NCI-H82 treated with DMSO at 0.1 percent for 48 hours (cell line): ENCODE data around the gene LGALS8.
"Not testable (repeated sequence)": the region's sequence is repeated elsewhere in the genome, so short reads cannot be mapped to it uniquely, and the experiment has no call there.

Experiments used
- DNase-seq: peaks from one replicate; lab custom pipeline; 2025; ENCODE audit not compliant: unreplicated experiment; lab: John Stamatoyannopoulos, UW

LGALS8 gene

DNA sequence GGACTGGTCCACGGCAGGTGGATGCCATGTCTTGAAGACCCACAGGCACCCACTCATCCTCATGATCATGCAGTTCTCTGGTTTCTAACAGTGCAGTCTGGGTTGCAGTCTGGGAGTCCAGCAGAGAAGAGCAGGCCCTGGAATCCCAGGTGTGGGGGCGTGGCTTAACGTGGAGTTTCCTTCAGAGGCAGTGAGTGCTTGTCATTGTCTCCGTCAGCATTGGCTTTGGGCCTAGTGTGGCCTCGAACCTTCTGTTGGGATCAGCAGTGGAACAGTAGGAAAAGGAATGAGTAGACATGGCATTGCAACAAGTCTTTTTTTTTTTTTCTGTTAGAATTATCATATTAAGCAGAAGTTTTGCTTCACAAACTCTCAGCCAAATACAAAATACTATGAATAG, 12.8 kb downstream of the LGALS8 start:
- no peak for DNase-seq

GRCh38 chr1:236540813-236541465, 17.2 kb downstream of the LGALS8 start:
- no peak for DNase-seq

GRCh38 chr1:236541710-236542109, 17.9 kb downstream of the LGALS8 start:
- DNase-seq = no peak

DNA sequence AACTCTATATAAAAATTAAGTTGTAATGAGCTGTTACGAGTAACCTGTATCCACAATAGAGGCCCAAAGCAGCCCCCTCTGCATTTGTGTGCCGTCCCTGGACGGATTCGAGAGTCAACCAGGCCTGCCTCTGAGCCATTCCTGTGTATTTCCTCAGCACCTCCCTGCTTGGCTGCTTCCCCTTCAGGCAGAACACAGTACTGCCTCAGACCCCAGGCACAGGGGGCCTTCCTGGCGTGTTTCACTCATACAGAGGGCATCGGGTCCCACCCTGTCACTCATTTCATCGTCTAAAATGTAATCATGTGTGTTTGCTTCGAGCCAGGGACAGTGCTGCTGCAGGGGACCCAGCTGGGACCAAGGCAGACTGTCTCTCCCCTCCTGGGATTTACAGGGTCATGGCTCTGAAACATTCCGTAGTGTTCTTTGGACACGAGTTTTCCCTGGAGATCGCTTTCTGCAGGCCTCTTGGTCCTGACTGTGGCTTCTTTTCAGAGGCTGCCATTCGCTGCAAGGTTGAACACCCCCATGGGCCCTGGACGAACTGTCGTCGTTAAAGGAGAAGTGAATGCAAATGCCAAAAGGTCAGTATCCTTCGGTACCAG, 19.4 kb downstream of the LGALS8 start:
- DNase-seq = no peak

- no peak for DNase-seq
These were observed 21.9 kb downstream of the LGALS8 start for GRCh38 chr1:236545621-236546169.

DNA sequence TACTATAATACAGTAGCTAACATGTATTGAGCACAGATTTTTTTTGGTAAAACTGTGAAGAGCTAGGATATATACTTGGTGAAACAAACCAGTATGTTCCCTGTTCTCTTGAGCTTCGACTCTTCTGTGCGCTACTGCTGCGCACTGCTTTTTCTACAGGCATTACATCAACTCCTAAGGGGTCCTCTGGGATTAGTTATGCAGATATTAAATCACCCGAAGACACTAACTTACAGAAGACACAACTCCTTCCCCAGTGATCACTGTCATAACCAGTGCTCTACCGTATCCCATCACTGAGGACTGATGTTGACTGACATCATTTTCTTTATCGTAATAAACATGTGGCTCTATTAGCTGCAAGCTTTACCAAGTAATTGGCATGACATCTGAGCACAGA, 24.7 kb downstream of the LGALS8 start:
- DNase-seq = no peak

GRCh38 chr1:236550961-236551851, 27.4 kb downstream of the LGALS8 start:
- DNase-seq = no peak

GRCh38 chr1:236552096-236552495, 28.3 kb downstream of the LGALS8 start:
- DNase-seq = no peak

DNA sequence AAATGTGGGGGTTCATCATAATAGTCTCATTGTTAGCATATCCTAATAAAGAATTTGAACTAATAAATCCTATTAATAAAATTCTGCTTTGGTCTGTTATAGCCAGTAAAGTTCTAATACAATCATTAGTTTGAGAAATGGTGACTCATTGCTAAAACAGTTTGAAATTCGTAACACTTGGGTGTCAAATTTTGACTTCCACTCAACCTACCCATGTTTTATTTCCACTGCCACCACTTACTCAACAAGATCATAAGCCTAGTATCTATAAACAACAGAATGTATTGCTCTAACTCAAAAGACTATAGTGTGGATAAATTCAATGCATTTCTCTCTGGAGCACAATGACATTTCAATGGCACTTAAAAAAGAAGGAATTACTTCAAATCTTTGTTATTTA, 29.1 kb downstream of the LGALS8 start:
- no peak for DNase-seq

DNA sequence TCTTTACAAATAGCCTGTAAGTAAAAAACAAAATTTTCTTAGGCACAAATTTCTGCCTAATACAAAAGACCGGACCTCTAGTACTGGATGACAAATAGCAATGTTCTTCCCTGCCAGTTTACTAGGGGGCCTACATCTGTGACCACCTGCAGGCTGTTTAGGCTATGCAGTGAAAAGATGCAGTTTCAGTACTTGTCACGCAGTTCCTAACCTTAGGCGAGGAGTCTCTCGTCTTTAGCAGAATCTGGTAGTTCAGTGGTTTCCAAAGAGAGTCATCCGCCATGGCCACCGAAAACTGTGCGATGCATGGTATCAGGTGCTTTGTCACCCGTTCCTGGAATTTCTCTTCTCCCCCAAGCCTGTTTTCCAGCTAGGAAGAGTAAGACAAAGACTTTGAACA, 29.6 kb downstream of the LGALS8 start:
- DNase-seq = no peak

DNA sequence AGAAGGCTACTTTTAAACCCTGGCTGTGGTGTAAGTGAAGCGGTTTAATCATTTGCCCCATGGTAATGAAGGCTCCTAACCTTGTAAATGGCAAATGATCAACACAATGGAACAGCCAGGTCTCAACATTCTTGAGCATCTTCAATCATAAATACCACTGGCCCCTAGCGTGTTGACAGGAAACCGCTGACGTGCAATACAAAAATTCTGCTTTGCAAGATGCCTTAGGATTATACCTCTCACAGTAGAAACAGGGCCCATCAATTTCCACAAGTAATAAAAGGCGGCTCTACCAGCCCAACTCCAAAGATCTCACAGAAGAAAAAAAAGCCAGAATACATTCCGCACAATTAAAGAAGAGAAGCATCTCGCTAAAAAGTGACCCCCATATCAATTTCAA, 32.8 kb downstream of the LGALS8 start:
- no peak for DNase-seq

DNA sequence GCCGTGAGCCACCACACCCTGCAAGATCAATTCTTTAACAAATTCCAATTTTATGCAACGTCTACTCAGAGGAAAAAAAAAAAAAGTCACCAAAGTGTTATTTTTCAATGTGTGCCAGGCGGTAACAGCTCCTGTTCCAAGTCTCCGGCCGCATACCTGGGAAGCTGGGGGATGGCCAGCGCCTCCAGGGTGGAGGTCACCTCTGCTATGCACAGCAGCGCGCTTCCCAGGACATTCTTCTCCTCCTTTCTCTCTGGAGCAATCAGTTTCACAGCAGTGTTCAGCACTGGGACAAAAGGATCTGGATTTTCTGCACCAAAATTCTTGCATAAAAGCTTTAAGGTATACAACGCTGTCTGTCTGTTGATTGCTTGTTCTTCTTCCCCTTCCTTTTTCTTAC, 34.3 kb downstream of the LGALS8 start:
- DNase-seq = no peak

GRCh38 chr1:236558846-236559245, 35.1 kb downstream of the LGALS8 start:
- no peak for DNase-seq

DNA sequence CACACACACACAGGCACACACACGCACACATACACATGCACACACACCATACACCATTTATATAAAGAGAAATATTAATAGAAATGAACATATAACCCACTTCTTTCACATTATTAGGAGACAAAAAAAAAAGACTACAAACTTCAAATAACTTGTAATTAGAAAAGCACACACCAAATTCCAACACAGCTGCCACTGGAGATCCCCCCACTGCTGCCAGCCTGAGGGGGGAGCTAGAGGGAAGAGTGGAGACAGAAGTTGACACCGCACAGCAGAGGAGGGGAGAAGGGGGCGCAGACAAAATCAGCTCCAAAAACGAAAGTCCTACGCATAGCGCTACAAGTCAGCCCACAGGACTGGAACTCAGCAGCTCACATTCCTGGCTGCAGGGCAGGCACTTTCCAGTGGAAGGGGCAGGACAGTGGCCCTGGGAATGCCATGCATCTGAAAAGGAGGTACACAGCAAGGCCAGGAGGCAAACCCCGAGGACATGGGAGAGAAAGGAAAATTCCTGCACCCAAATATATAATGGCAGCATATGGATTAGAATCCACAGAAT, 36.5 kb downstream of the LGALS8 start:
- DNase-seq = no peak

- no peak for DNase-seq
These were observed 38.2 kb downstream of the LGALS8 start for GRCh38 chr1:236561976-236562375.

DNA sequence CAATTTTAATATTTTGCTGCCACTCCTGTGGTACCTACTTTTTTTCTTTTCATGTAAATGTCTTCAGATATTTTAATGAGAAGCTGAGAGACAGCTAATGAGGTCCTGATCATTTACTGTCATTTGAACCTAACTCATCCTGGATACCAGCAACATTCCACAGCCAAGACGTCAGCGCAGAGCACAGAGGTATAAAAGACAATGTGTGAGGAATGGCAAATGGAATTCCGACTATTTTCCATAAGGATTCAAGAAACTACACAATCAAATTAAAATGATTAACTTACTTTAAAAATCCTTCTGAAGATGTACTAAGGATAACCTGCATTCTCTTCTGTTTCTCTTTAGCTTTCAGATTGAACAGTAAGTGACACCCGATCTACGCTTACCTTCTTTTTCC, 41.7 kb downstream of the LGALS8 start:
- DNase-seq = no peak

DNA sequence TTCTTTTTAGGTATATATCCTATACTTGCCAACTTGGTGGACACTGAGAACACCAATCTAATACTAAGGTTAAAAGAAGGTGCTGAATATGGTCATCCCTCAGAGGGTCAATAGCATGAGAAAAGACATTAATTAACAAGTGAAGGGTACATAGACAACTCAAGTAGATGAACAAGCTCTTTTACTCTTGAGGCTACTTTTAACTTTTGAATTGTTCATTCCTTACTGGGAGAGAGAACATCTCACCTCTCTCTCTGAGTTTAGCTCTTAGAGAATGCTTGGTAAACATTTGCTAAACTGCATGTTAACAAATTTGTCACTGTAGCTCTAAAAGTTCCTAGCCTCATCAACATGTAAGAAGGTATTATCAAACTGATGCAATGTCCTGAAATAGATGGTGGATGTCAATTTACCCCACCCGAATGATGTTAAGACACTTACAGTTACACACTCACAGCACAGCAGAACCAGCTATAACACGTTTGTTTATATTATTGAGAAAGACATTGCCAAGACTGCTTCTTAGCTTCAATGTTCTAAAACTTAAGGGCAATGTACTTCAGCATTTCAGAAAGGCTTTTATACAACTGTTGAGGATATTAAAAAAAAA, 44.6 kb downstream of the LGALS8 start:
- no peak for DNase-seq

DNA sequence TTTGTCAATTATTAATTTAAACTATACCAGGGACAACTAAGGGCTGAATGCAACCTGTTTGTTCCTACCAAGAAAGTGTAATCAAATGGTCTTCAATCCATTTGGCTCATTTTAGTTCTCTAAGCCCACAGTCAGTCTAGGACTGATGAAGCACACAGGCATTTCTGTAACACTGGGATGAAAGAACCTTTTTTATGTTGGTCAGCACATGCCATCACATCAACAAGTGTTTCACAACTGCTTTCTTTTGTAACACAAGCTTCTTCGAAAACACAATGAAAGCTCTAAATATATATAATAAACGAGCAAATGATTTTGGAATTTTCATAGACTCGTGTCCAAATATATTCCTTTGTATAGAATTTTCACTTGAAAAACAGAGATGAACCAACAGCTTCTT, 51.7 kb downstream of the LGALS8 start:
- DNase-seq = no peak

GRCh38 chr1:236576004-236576403, 52.2 kb downstream of the LGALS8 start:
- DNase-seq = no peak

- DNase-seq = not testable (repeated sequence)
These were observed 53.3 kb downstream of the LGALS8 start for GRCh38 chr1:236577041-236577440.

GRCh38 chr1:236578661-236579060, 54.9 kb downstream of the LGALS8 start:
- no peak for DNase-seq
